Measurements from ENCODE around the gene DPCD.
"Not testable (repeated sequence)": the region's sequence is repeated elsewhere in the genome, so short reads cannot be mapped to it uniquely, and the experiment has no call there.

Gene DPCD

GRCh38 chr10:101588879-101589278 lies 758 bp downstream of the DPCD start:
- no peak for FAIRE-seq

GRCh38 chr10:101593331-101593730 lies 5.2 kb downstream of the DPCD start:
- not testable (repeated sequence) for FAIRE-seq

- FAIRE-seq, result peak; percentile 97
Measured at GRCh38 chr10:101595591-101596433, 7.7 kb downstream of the DPCD start.

- FAIRE-seq, result no peak
Measured at GRCh38 chr10:101597091-101597900, 9.2 kb downstream of the DPCD start.

GRCh38 chr10:101601541-101601940 lies 13.4 kb downstream of the DPCD start:
- no peak for FAIRE-seq

- FAIRE-seq, result no peak
Measured at GRCh38 chr10:101602761-101603398, 14.8 kb downstream of the DPCD start.

- FAIRE-seq, result no peak
Measured at GRCh38 chr10:101607124-101607523, 19.0 kb downstream of the DPCD start.

GRCh38 chr10:101609481-101609880 lies 21.4 kb downstream of the DPCD start:
- no peak for FAIRE-seq

- no peak for FAIRE-seq
Measured at GRCh38 chr10:101611096-101611905, 23.2 kb downstream of the DPCD start.

GRCh38 chr10:101612086-101612485 lies 24.0 kb downstream of the DPCD start:
- FAIRE-seq, result no peak

GRCh38 chr10:101612872-101613271 lies 24.8 kb downstream of the DPCD start:
- no peak for FAIRE-seq

- no peak for FAIRE-seq
Measured at GRCh38 chr10:101613646-101614045, 25.5 kb downstream of the DPCD start.

GRCh38 chr10:101614663-101615524 lies 26.8 kb downstream of the DPCD start:
- FAIRE-seq, result no peak

- FAIRE-seq, result no peak
Measured at GRCh38 chr10:101615525-101616116, 27.5 kb downstream of the DPCD start.

- FAIRE-seq, result no peak
Measured at GRCh38 chr10:101616415-101617101, 28.4 kb downstream of the DPCD start.

GRCh38 chr10:101617102-101617823 lies 29.1 kb downstream of the DPCD start:
- no peak for FAIRE-seq

- no peak for FAIRE-seq
Measured at GRCh38 chr10:101617824-101618568, 29.9 kb downstream of the DPCD start.

- no peak for FAIRE-seq
Measured at GRCh38 chr10:101618871-101619270, 30.8 kb downstream of the DPCD start.

GRCh38 chr10:101619983-101620382 lies 31.9 kb downstream of the DPCD start:
- FAIRE-seq, result no peak
